ENCODE data around the gene ITPRIPL2.

The ITPRIPL2 gene

DNA sequence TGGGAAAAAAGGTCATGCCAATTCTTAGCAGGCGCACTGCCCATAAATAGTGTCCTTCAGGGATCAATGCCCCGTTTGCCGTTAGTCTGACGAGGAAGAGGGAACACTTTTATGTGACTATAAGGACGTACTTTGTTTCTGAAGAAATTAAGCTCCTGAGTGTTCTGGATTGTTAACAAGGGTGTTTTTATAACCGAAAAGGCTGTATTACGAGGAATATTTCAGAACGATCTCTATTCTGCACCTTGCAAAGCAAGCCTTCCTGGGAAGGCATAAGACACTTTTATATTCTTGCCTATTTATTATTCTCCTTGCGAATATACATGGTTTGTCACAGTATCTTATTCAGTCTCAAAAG is 29.8 kb downstream of the ITPRIPL2 start:
- no peak overlapping the region for H3K4me3 ChIP-seq (ENCODE audit: low read length in 2 of 2)

DNA sequence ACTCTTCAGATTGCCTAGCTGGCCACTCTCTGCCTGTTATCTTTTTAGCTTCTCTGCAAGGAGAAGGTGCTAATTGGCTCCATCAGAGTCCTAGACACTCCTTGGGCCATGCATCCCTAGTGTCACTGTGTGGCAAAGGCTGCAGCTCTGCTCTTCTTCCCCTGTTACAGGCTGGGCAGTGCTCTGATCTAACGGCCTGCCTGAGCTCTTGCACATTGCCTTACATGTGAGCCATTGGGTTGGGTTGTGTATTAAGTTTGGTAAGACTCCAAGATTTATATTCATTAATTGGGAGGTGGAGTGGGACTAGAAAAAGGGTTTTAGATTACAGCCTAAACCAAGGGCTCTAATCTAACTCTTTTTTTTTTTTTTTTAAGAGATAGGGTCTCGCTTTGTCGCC is 31.2 kb downstream of the ITPRIPL2 start:
- Histone ChIP-seq H3K27ac (ENCODE audit: low read length) (no peak overlapping the region), H3K9me3 (ENCODE audit: control insufficient read depth in 2 of 2, low read length in 2 of 2) (peaks cover 0 to 5% of the 10 kb centered on the region in 2 donors)

More for the DNA sequence above, 29.8 kb downstream of the ITPRIPL2 start:
- Histone ChIP-seq H3K36me3 (ENCODE audit: control insufficient read depth in 2 of 2, insufficient read depth in 2 of 2, low read length in 2 of 2) (no peaks in the 10 kb centered on the region), H3K9me3 (ENCODE audit: control insufficient read depth in 2 of 2, low read length in 2 of 2) (peaks cover 0 to 5% of the 10 kb centered on the region in 2 donors), H3K27ac (ENCODE audit: low read length) (no peak overlapping the region), H3K9ac (ENCODE audit: low read length in 2 of 2) (no peak overlapping the region), H3K27me3 (ENCODE audit: control insufficient read depth in 1 of 2, insufficient read depth in 2 of 2, low read length in 2 of 2) (peaks cover 0 to 3% of the 10 kb centered on the region in 2 donors), H3K4me1 (ENCODE audit: control insufficient read depth, insufficient read depth, low read length) (no peaks in the 10 kb centered on the region)

DNA sequence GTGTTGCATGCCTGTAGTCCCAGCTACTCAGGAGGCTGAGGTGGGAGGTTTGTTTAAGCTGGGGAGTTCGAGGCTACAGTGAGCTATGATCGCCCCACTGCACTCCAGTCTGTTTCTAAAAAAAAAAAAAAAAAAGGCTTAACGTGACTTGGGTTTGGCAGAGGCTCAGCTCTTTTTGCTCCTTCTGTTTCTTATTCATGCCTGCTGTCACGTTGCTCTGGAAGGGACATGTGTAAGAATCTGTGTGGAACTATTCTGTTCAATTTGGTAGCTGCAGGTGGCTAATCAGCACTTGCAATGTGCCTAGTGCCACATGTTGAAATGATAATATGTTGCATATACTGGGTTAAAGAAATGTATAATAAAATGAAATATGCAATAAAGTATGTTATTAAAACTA is 33.4 kb downstream of the ITPRIPL2 start:
- Histone ChIP-seq H3K36me3 (ENCODE audit: control insufficient read depth in 2 of 2, insufficient read depth in 2 of 2, low read length in 2 of 2) (no peaks in the 10 kb centered on the region), H3K9me3 (ENCODE audit: control insufficient read depth in 2 of 2, low read length in 2 of 2) (peaks cover 0 to 5% of the 10 kb centered on the region in 2 donors), H3K4me1 (ENCODE audit: control insufficient read depth, insufficient read depth, low read length) (no peaks in the 10 kb centered on the region), H3K4me3 (ENCODE audit: low read length in 2 of 2) (no peak overlapping the region), H3K27ac (ENCODE audit: low read length) (no peak overlapping the region), H3K27me3 (ENCODE audit: control insufficient read depth in 1 of 2, insufficient read depth in 2 of 2, low read length in 2 of 2) (no peaks in the 10 kb centered on the region), H3K9ac (ENCODE audit: low read length in 2 of 2) (no peak overlapping the region)

More for the DNA sequence above, 31.2 kb downstream of the ITPRIPL2 start:
- Histone ChIP-seq H3K9ac (ENCODE audit: low read length in 2 of 2) (no peak overlapping the region), H3K27me3 (ENCODE audit: control insufficient read depth in 1 of 2, insufficient read depth in 2 of 2, low read length in 2 of 2) (no peaks in the 10 kb centered on the region), H3K4me1 (ENCODE audit: control insufficient read depth, insufficient read depth, low read length) (no peaks in the 10 kb centered on the region), H3K4me3 (ENCODE audit: low read length in 2 of 2) (no peak overlapping the region), H3K36me3 (ENCODE audit: control insufficient read depth in 2 of 2, insufficient read depth in 2 of 2, low read length in 2 of 2) (no peaks in the 10 kb centered on the region)

DNA sequence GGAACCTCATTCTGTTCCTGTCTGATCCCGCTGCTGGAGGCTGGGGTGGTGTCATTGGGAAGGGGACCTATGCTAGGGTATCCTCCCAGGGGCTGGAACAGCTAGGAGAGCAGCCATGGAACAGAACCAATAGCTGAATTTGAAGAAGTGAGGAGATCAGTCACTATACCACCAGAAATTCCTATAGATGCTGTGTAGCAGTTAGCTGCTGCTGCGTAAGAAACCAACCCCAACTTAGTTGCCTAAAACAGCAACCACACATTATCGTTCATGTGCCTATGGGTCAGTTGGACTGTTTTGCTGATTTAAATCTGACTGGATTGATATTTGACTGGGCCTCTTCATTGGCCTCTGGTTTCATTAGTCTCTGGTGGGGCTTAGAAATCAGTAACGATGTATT is 33.9 kb downstream of the ITPRIPL2 start:
- no peak overlapping the region for H3K4me3 ChIP-seq (ENCODE audit: low read length in 2 of 2)
- no peak overlapping the region for H3K9ac ChIP-seq (ENCODE audit: low read length in 2 of 2)
- peaks cover 0 to 5% of the 10 kb centered on the region in 2 donors for H3K9me3 ChIP-seq (ENCODE audit: control insufficient read depth in 2 of 2, low read length in 2 of 2)
- no peak overlapping the region for H3K27ac ChIP-seq (ENCODE audit: low read length)
- H3K4me1 ChIP-seq (ENCODE audit: control insufficient read depth, insufficient read depth, low read length), result no peaks in the 10 kb centered on the region
- no peaks in the 10 kb centered on the region for H3K36me3 ChIP-seq (ENCODE audit: control insufficient read depth in 2 of 2, insufficient read depth in 2 of 2, low read length in 2 of 2)
- H3K27me3 ChIP-seq (ENCODE audit: control insufficient read depth in 1 of 2, insufficient read depth in 2 of 2, low read length in 2 of 2), result no peaks in the 10 kb centered on the region

DNA sequence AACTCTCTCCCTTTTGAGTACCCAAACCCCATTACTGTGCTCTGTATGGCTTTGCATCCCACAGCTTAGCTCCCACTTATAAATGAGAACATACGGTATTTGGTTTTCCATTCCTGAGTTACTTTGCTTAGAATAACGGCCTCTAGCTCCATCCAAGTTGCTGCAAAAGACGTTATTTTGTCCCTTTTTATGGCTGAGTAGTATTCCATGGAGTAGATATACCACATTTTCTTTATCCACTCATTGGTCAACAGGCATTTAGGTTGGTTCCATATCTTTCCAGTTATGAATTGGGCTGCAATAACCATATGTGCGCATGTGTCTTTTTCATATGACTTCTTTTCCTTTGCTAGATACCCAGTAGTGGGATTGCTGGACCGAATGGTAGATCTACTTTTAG is 34.4 kb downstream of the ITPRIPL2 start:
- no peak overlapping the region for H3K9ac ChIP-seq (ENCODE audit: low read length in 2 of 2)
- peaks cover 0 to 5% of the 10 kb centered on the region in 2 donors for H3K9me3 ChIP-seq (ENCODE audit: control insufficient read depth in 2 of 2, low read length in 2 of 2)
- no peaks in the 10 kb centered on the region for H3K36me3 ChIP-seq (ENCODE audit: control insufficient read depth in 2 of 2, insufficient read depth in 2 of 2, low read length in 2 of 2)
- no peak overlapping the region for H3K4me3 ChIP-seq (ENCODE audit: low read length in 2 of 2)
- no peak overlapping the region for H3K27ac ChIP-seq (ENCODE audit: low read length)
- H3K4me1 ChIP-seq (ENCODE audit: control insufficient read depth, insufficient read depth, low read length), result no peaks in the 10 kb centered on the region
- no peaks in the 10 kb centered on the region for H3K27me3 ChIP-seq (ENCODE audit: control insufficient read depth in 1 of 2, insufficient read depth in 2 of 2, low read length in 2 of 2)

DNA sequence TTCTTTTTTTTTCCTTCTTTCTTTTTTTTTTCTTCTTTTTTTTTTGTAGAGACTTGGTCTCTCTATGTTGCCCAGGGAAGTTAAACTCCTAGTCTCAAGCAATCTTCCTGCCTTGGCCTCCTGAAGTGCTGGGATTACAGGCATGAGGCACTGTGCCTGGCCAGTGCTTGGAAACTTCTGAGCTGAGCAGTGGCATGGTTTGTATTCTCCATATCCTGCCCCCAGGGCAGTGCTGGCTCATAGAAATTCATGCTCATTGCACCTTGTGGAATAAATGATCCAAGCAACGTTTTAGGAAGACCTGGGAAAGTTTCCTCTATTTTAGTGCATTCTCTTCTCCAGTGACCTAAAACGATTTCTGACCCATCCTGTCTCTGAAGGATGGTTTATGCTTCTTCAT is 37.5 kb downstream of the ITPRIPL2 start:
- Histone ChIP-seq H3K9ac (ENCODE audit: low read length in 2 of 2) (no peak overlapping the region), H3K9me3 (ENCODE audit: control insufficient read depth in 2 of 2, low read length in 2 of 2) (peaks cover 5 to 8% of the 10 kb centered on the region in 2 donors), H3K27me3 (ENCODE audit: control insufficient read depth in 1 of 2, insufficient read depth in 2 of 2, low read length in 2 of 2) (no peaks in the 10 kb centered on the region), H3K36me3 (ENCODE audit: control insufficient read depth in 2 of 2, insufficient read depth in 2 of 2, low read length in 2 of 2) (no peaks in the 10 kb centered on the region), H3K4me3 (ENCODE audit: low read length in 2 of 2) (no peak overlapping the region), H3K4me1 (ENCODE audit: control insufficient read depth, insufficient read depth, low read length) (no peaks in the 10 kb centered on the region), H3K27ac (ENCODE audit: low read length) (no peak overlapping the region)

DNA sequence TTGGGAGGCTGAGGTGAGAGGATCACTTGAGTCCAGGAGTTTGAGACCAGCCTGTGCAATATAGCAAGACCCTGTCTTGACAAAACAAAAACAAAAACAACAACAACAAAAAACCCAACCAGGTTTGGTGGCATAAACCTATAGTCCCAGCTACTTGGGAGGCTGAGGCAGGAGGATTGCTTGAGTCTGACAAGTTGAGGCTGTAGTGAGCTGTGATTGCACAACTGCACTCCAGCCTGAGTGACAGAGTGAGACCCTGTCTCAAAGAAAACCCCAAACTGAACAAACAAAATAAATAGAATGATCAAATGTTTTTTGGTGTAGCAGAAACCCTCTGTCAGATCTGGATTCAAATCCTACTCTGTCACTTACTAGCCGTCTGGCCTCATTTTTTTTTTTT is 38.3 kb downstream of the ITPRIPL2 start:
- Histone ChIP-seq H3K4me1 (ENCODE audit: control insufficient read depth, insufficient read depth, low read length) (no peaks in the 10 kb centered on the region), H3K27ac (ENCODE audit: low read length) (no peak overlapping the region), H3K4me3 (ENCODE audit: low read length in 2 of 2) (no peak overlapping the region), H3K9ac (ENCODE audit: low read length in 2 of 2) (no peak overlapping the region), H3K27me3 (ENCODE audit: control insufficient read depth in 1 of 2, insufficient read depth in 2 of 2, low read length in 2 of 2) (no peaks in the 10 kb centered on the region), H3K9me3 (ENCODE audit: control insufficient read depth in 2 of 2, low read length in 2 of 2) (peaks cover 5 to 8% of the 10 kb centered on the region in 2 donors), H3K36me3 (ENCODE audit: control insufficient read depth in 2 of 2, insufficient read depth in 2 of 2, low read length in 2 of 2) (no peaks in the 10 kb centered on the region)

DNA sequence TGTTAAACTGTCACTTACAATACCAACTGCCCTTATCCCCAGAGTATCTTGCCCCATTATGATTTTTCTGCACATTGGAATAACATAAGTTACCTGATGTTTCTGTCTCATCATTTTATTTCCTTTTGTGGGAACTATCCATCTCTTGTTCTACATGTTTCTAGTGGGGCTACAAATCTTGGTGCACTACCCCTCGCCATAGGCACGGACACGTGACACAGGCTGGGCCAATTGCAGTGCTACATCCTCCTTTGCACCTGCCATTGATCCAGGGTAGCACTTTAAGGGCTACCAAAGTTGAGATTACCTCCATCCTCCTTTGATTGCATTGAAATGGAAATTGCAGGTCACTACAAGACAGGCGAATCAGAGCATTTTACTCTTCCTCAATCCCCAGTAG is 40.1 kb downstream of the ITPRIPL2 start:
- Histone ChIP-seq H3K9ac (ENCODE audit: low read length in 2 of 2) (no peak overlapping the region), H3K27ac (ENCODE audit: low read length) (no peak overlapping the region), H3K27me3 (ENCODE audit: control insufficient read depth in 1 of 2, insufficient read depth in 2 of 2, low read length in 2 of 2) (no peaks in the 10 kb centered on the region), H3K4me1 (ENCODE audit: control insufficient read depth, insufficient read depth, low read length) (no peaks in the 10 kb centered on the region), H3K9me3 (ENCODE audit: control insufficient read depth in 2 of 2, low read length in 2 of 2) (peaks cover 3 to 5% of the 10 kb centered on the region in 2 donors), H3K4me3 (ENCODE audit: low read length in 2 of 2) (no peak overlapping the region), H3K36me3 (ENCODE audit: control insufficient read depth in 2 of 2, insufficient read depth in 2 of 2, low read length in 2 of 2) (no peaks in the 10 kb centered on the region)

DNA sequence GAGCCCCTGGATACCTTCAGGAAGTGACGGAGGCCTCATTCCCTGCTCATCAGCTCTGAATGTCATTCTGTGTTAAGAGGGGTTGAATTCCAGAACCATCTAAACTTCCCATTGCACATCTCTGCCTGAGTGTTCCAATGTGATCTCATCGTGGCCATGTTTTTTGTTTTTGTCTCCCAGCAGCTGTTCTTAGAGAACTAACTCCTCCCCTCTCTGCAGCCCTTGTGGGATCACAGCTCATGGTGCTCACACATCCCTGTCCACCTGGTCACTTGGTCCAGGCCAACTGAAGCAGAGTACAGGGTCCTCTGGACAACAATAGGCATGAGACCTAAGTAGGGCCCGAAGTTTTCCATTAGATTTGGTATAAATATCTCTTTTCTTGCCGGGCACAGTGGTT is 48.3 kb downstream of the ITPRIPL2 start:
- Histone ChIP-seq H3K27ac (ENCODE audit: low read length) (no peak overlapping the region), H3K4me1 (ENCODE audit: control insufficient read depth, insufficient read depth, low read length) (no peaks in the 10 kb centered on the region), H3K27me3 (ENCODE audit: control insufficient read depth in 1 of 2, insufficient read depth in 2 of 2, low read length in 2 of 2) (no peaks in the 10 kb centered on the region), H3K36me3 (ENCODE audit: control insufficient read depth in 2 of 2, insufficient read depth in 2 of 2, low read length in 2 of 2) (no peaks in the 10 kb centered on the region), H3K9me3 (ENCODE audit: control insufficient read depth in 2 of 2, low read length in 2 of 2) (no peaks in the 10 kb centered on the region), H3K9ac (ENCODE audit: low read length in 2 of 2) (no peak overlapping the region), H3K4me3 (ENCODE audit: low read length in 2 of 2) (no peak overlapping the region)

DNA sequence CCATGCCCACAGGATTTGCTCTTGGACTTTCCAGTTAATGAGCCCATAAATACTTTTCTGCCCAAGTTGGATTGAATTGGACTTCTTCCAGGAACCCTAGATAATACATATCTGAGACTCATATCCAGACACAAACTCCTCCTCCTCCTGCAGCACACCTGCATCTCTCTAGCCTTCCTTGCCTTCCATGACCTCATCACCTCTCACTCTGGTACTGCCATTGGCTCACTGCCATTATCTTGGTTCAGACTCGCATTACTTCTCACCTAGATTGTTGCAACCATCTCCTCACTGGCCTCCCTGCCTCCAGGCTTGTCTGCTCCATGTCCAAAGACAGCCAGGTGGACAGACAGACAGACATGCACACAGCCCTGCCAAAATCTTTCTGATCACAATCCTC is 49.5 kb downstream of the ITPRIPL2 start:
- no peaks in the 10 kb centered on the region for H3K36me3 ChIP-seq (ENCODE audit: control insufficient read depth in 2 of 2, insufficient read depth in 2 of 2, low read length in 2 of 2)
- H3K4me3 ChIP-seq (ENCODE audit: low read length in 2 of 2), result no peak overlapping the region
- no peaks in the 10 kb centered on the region for H3K27me3 ChIP-seq (ENCODE audit: control insufficient read depth in 1 of 2, insufficient read depth in 2 of 2, low read length in 2 of 2)
- no peak overlapping the region for H3K9ac ChIP-seq (ENCODE audit: low read length in 2 of 2)
- no peaks in the 10 kb centered on the region for H3K9me3 ChIP-seq (ENCODE audit: control insufficient read depth in 2 of 2, low read length in 2 of 2)
- H3K27ac ChIP-seq (ENCODE audit: low read length), result no peak overlapping the region
- H3K4me1 ChIP-seq (ENCODE audit: control insufficient read depth, insufficient read depth, low read length), result peaks cover 2% of the 10 kb centered on the region

DNA sequence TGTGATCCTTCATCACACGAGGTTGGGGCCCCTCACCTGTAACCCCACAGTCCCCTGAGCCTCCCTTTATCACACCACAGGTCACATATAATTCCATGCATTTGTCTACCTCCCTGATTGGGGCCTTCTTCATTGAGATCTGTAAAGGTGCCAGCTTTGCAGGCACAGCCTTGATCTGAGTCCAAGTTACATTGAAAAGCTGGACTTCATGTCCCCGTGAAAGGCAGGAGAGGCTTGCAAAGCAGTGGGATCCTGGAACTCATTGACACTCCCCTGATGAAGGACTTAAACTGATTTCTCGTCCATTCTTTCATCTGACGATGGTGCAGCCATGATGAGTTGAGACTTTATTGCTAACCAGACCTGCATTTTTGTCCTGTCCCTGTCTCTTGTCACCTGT is 50.5 kb downstream of the ITPRIPL2 start:
- H3K4me1 ChIP-seq (ENCODE audit: control insufficient read depth, insufficient read depth, low read length), result peaks cover 10% of the 10 kb centered on the region
- no peaks in the 10 kb centered on the region for H3K27me3 ChIP-seq (ENCODE audit: control insufficient read depth in 1 of 2, insufficient read depth in 2 of 2, low read length in 2 of 2)
- H3K9ac ChIP-seq (ENCODE audit: low read length in 2 of 2), result no peak overlapping the region
- no peaks in the 10 kb centered on the region for H3K9me3 ChIP-seq (ENCODE audit: control insufficient read depth in 2 of 2, low read length in 2 of 2)
- H3K4me3 ChIP-seq (ENCODE audit: low read length in 2 of 2), result no peak overlapping the region
- no peak overlapping the region for H3K27ac ChIP-seq (ENCODE audit: low read length)
- H3K36me3 ChIP-seq (ENCODE audit: control insufficient read depth in 2 of 2, insufficient read depth in 2 of 2, low read length in 2 of 2), result no peaks in the 10 kb centered on the region
